ENCODE results near the gene KCNH8.

Gene KCNH8

DNA sequence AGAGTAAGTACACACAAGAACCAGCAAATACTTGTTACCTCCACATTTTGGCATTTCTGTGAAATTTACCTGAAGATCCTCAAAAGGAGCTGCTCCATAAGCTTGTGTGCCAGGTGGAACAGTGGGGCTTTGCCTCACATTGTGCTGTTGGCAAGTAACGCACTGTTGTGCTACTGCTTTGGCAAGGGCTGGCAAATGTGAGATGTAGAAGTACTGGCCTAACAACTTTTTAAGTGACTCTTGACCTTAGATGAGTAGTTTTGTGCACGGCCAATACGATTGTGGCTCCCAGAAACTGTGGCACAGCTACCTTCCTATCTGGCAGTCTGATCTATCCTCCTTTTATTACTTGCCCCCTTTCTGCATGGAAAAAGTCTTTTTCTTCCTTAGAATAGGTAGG, 337.0 kb downstream of the KCNH8 start:
- no peaks in the 10 kb centered on the region for H3K36me3 ChIP-seq (ENCODE audit: control insufficient read depth, low read length)
- no peaks in the 10 kb centered on the region for H3F3A ChIP-seq (ENCODE audit: control insufficient read depth, insufficient read depth)
- no peaks in the 10 kb centered on the region for H3K79me2 ChIP-seq (ENCODE audit: control insufficient read depth, low read length)
- no peaks in the 10 kb centered on the region for H4K20me1 ChIP-seq (ENCODE audit: control insufficient read depth, insufficient read depth, low read depth, low read length)
- no peaks in the 10 kb centered on the region for H3K9me2 ChIP-seq (replicated peaks; ENCODE audit: control insufficient read depth, low read length)
- H3K27me3 ChIP-seq (ENCODE audit: control insufficient read depth, low read length): no peaks in the 10 kb centered on the region
- TF ChIP-seq CTCF (IDR thresholded peaks at IDR 0.05; ENCODE audit: low read depth, low read length, poor library complexity, severe bottlenecking) (no peak), EZH2phosphoT487 (IDR thresholded peaks at IDR 0.05; ENCODE audit: borderline replicate concordance, low read length) (no peak)
- H3K9me3 ChIP-seq (ENCODE audit: control insufficient read depth, insufficient read depth, low read length): no peaks in the 10 kb centered on the region
- no peak overlapping the region for H3K27ac ChIP-seq (ENCODE audit: low read depth, low read length)
- no peak overlapping the region for H3K4me3 ChIP-seq (ENCODE audit: low read length)
- H3K4me2 ChIP-seq (ENCODE audit: low read length): no peak overlapping the region
- 0 out of 2 replicates have a peak, but pooled peaks cover 3% of the 10 kb centered on the region for H3K4me1 ChIP-seq (ENCODE audit: control insufficient read depth, low read length)

GRCh38 chr3:19487386-19487785, 339.1 kb downstream of the KCNH8 start:
- H3K9me2 ChIP-seq (replicated peaks; ENCODE audit: control insufficient read depth, low read length): no peaks in the 10 kb centered on the region
- no peak overlapping the region for H3K4me3 ChIP-seq (ENCODE audit: low read length)
- 0 out of 2 replicates have a peak, but pooled peaks cover 3% of the 10 kb centered on the region for H3K4me1 ChIP-seq (ENCODE audit: control insufficient read depth, low read length)
- H3K27ac ChIP-seq (ENCODE audit: low read depth, low read length): no peak overlapping the region
- H3K27me3 ChIP-seq (ENCODE audit: control insufficient read depth, low read length): no peaks in the 10 kb centered on the region
- H4K20me1 ChIP-seq (ENCODE audit: control insufficient read depth, insufficient read depth, low read depth, low read length): no peaks in the 10 kb centered on the region
- H3F3A ChIP-seq (ENCODE audit: control insufficient read depth, insufficient read depth): no peaks in the 10 kb centered on the region
- no peak overlapping the region for H3K4me2 ChIP-seq (ENCODE audit: low read length)
- no peaks in the 10 kb centered on the region for H3K79me2 ChIP-seq (ENCODE audit: control insufficient read depth, low read length)
- H3K36me3 ChIP-seq (ENCODE audit: control insufficient read depth, low read length): no peaks in the 10 kb centered on the region
- H3K9me3 ChIP-seq (ENCODE audit: control insufficient read depth, insufficient read depth, low read length): no peaks in the 10 kb centered on the region
- TF ChIP-seq CTCF (IDR thresholded peaks at IDR 0.05; ENCODE audit: low read depth, low read length, poor library complexity, severe bottlenecking) (no peak), EZH2phosphoT487 (IDR thresholded peaks at IDR 0.05; ENCODE audit: borderline replicate concordance, low read length) (no peak)

DNA sequence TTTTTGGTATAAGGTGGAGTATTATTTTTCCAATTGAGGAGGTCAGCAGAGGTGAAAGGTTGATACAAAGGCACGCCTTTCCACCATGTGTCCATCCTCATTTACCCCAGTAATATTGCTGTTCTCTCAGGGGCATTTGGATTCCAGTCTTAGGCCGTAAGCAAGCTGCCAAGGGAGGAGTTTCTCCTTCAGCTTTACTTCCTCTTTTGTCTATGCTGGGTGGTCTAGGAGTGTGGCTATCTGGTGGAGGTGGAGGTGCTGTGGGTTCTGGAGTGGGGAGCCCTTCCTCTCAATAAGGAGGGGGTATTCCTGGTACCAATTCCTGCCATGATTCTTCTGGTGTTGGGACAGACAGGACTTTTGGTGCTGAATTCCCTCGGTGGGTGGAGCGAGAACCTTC, 340.6 kb downstream of the KCNH8 start:
- no peaks in the 10 kb centered on the region for H3K9me3 ChIP-seq (ENCODE audit: control insufficient read depth, insufficient read depth, low read length)
- no peaks in the 10 kb centered on the region for H3F3A ChIP-seq (ENCODE audit: control insufficient read depth, insufficient read depth)

More for the DNA sequence above, 340.6 kb downstream of the KCNH8 start:
- H3K4me3 ChIP-seq (ENCODE audit: low read length): no peak overlapping the region
- H3K79me2 ChIP-seq (ENCODE audit: control insufficient read depth, low read length): no peaks in the 10 kb centered on the region
- 0 out of 2 replicates have a peak, but pooled peaks cover 3% of the 10 kb centered on the region for H3K4me1 ChIP-seq (ENCODE audit: control insufficient read depth, low read length)
- H3K9me2 ChIP-seq (replicated peaks; ENCODE audit: control insufficient read depth, low read length): no peaks in the 10 kb centered on the region
- H3K4me2 ChIP-seq (ENCODE audit: low read length): no peak overlapping the region
- H4K20me1 ChIP-seq (ENCODE audit: control insufficient read depth, insufficient read depth, low read depth, low read length): no peaks in the 10 kb centered on the region
- no peaks in the 10 kb centered on the region for H3K27me3 ChIP-seq (ENCODE audit: control insufficient read depth, low read length)
- no peak overlapping the region for H3K27ac ChIP-seq (ENCODE audit: low read depth, low read length)
- TF ChIP-seq CTCF (IDR thresholded peaks at IDR 0.05; ENCODE audit: low read depth, low read length, poor library complexity, severe bottlenecking): no peak
- H3K36me3 ChIP-seq (ENCODE audit: control insufficient read depth, low read length): no peaks in the 10 kb centered on the region

Data from DOHH2 (cell line).